Measurements from ENCODE around the gene CDKAL1.
"Not testable (repeated sequence)": the region's sequence is repeated elsewhere in the genome, so short reads cannot be mapped to it uniquely, and the experiment has no call there.

Gene CDKAL1

GRCh38 chr6:20604159-20604558 is 69.9 kb downstream of the CDKAL1 start:
- Histone ChIP-seq H3K36me3 (ENCODE audit: insufficient read depth, low read length) (no peaks in the 10 kb centered on the region), H3K9ac (ENCODE audit: low read depth, low read length) (no peak overlapping the region), H3K9me3 (replicated peaks; ENCODE audit: low read length) (no peaks in the 10 kb centered on the region), H3K4me3 (ENCODE audit: low read length) (no peak overlapping the region), H3K4me2 (ENCODE audit: low read length) (no peak overlapping the region), H3K27me3 (ENCODE audit: control insufficient read depth, insufficient read depth, low read length) (no peaks in the 10 kb centered on the region), H3K4me1 (ENCODE audit: control insufficient read depth, insufficient read depth, low read length) (no peaks in the 10 kb centered on the region)

DNA sequence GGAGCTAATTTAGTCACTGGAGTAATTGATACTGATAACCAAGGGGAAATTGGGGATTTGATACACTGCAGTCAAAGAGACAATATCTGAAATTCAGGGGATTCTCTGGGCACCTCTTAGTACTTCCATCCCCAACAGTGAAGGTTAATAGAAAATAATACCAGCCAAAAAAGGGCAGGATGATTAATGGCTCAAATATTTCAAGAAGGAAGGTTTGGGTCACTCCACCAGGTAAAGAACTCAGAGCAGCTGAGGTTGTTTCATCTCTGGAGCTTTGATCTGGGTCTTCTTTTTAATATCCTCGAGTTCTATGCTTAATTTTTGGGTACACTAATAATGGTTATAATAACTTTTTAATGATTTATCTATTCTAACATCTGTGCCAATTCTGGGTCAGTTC is 70.8 kb downstream of the CDKAL1 start:
- Histone ChIP-seq H3K4me3 (ENCODE audit: low read length) (no peak overlapping the region), H3K36me3 (ENCODE audit: insufficient read depth, low read length) (no peaks in the 10 kb centered on the region), H3K9ac (ENCODE audit: low read depth, low read length) (no peak overlapping the region), H3K9me3 (replicated peaks; ENCODE audit: low read length) (no peaks in the 10 kb centered on the region), H3K4me1 (ENCODE audit: control insufficient read depth, insufficient read depth, low read length) (no peaks in the 10 kb centered on the region), H3K27me3 (ENCODE audit: control insufficient read depth, insufficient read depth, low read length) (no peaks in the 10 kb centered on the region), H3K4me2 (ENCODE audit: low read length) (no peak overlapping the region)

GRCh38 chr6:20605581-20605980 is 71.3 kb downstream of the CDKAL1 start:
- no peaks in the 10 kb centered on the region for H3K9me3 ChIP-seq (replicated peaks; ENCODE audit: low read length)
- H3K36me3 ChIP-seq (ENCODE audit: insufficient read depth, low read length) = no peaks in the 10 kb centered on the region
- no peak overlapping the region for H3K9ac ChIP-seq (ENCODE audit: low read depth, low read length)
- H3K27me3 ChIP-seq (ENCODE audit: control insufficient read depth, insufficient read depth, low read length) = no peaks in the 10 kb centered on the region
- H3K4me1 ChIP-seq (ENCODE audit: control insufficient read depth, insufficient read depth, low read length) = no peaks in the 10 kb centered on the region
- H3K4me2 ChIP-seq (ENCODE audit: low read length) = no peak overlapping the region
- no peak overlapping the region for H3K4me3 ChIP-seq (ENCODE audit: low read length)

GRCh38 chr6:20606831-20607230 is 72.6 kb downstream of the CDKAL1 start:
- no peak overlapping the region for H3K4me3 ChIP-seq (ENCODE audit: low read length)
- H3K36me3 ChIP-seq (ENCODE audit: insufficient read depth, low read length) = no peaks in the 10 kb centered on the region
- H3K9ac ChIP-seq (ENCODE audit: low read depth, low read length) = no peak overlapping the region
- H3K4me1 ChIP-seq (ENCODE audit: control insufficient read depth, insufficient read depth, low read length) = no peaks in the 10 kb centered on the region
- H3K27me3 ChIP-seq (ENCODE audit: control insufficient read depth, insufficient read depth, low read length) = no peaks in the 10 kb centered on the region
- H3K4me2 ChIP-seq (ENCODE audit: low read length) = no peak overlapping the region
- no peaks in the 10 kb centered on the region for H3K9me3 ChIP-seq (replicated peaks; ENCODE audit: low read length)

DNA sequence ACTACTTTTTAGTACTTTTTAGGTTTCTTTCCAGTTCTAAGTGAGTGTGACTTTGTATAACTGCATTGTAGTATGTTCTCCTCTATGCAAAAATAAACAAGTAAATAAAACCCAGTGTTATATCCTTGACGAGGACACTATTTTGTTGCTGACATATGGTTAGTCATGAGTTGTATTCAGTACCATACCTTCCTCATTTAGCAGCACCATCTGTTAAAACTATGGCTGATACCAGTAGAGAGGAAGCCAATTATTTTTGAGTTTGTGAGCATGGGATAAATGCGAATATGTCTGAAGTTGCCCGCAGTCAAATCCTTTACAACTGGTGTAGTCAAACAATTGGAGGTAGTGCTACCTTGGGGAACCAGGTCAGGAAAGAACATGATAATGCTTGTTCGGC is 74.1 kb downstream of the CDKAL1 start:
- Histone ChIP-seq H3K4me2 (ENCODE audit: low read length) (no peak overlapping the region), H3K36me3 (ENCODE audit: insufficient read depth, low read length) (no peaks in the 10 kb centered on the region), H3K4me3 (ENCODE audit: low read length) (no peak overlapping the region), H3K4me1 (ENCODE audit: control insufficient read depth, insufficient read depth, low read length) (no peaks in the 10 kb centered on the region), H3K9me3 (replicated peaks; ENCODE audit: low read length) (no peaks in the 10 kb centered on the region), H3K9ac (ENCODE audit: low read depth, low read length) (no peak overlapping the region), H3K27me3 (ENCODE audit: control insufficient read depth, insufficient read depth, low read length) (no peaks in the 10 kb centered on the region)

- Histone ChIP-seq H3K4me1 (ENCODE audit: control insufficient read depth, insufficient read depth, low read length) (no peaks in the 10 kb centered on the region), H3K27me3 (ENCODE audit: control insufficient read depth, insufficient read depth, low read length) (no peaks in the 10 kb centered on the region), H3K4me3 (ENCODE audit: low read length) (no peak overlapping the region), H3K9ac (ENCODE audit: low read depth, low read length) (no peak overlapping the region), H3K4me2 (ENCODE audit: low read length) (no peak overlapping the region), H3K9me3 (replicated peaks; ENCODE audit: low read length) (no peaks in the 10 kb centered on the region), H3K36me3 (ENCODE audit: insufficient read depth, low read length) (no peaks in the 10 kb centered on the region)
Observed at GRCh38 chr6:20608905-20609304, 74.6 kb downstream of the CDKAL1 start.

DNA sequence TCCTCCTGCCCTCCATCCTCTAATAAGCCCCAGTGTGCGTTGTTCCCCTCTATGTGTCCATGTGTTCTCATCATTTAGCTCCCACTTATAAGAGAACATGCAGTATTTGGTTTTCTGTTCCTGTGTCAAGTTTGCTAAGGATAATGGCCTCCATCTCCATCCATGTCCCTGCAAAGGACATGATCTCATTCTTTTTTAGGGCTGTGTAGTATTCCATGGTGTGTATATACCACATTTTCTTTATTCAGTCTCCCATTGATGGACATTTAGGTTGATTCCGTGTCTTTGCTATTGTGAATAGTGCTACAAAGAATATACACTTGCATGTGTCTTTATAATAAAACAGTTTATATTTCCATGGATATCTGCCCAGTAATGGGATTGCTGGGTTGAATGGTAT is 75.7 kb downstream of the CDKAL1 start:
- not testable (repeated sequence) for H3K36me3 ChIP-seq (ENCODE audit: insufficient read depth, low read length); H3K4me3 ChIP-seq (ENCODE audit: low read length); H3K4me2 ChIP-seq (ENCODE audit: low read length); H3K4me1 ChIP-seq (ENCODE audit: control insufficient read depth, insufficient read depth, low read length); H3K27me3 ChIP-seq (ENCODE audit: control insufficient read depth, insufficient read depth, low read length); H3K9me3 ChIP-seq (replicated peaks; ENCODE audit: low read length); H3K9ac ChIP-seq (ENCODE audit: low read depth, low read length)

- no peaks in the 10 kb centered on the region for H3K9me3 ChIP-seq (replicated peaks; ENCODE audit: low read length)
Observed at GRCh38 chr6:20610636-20611370, 76.5 kb downstream of the CDKAL1 start.

GRCh38 chr6:20617537-20617936 is 83.3 kb downstream of the CDKAL1 start:
- H3K27me3 ChIP-seq (ENCODE audit: control insufficient read depth, insufficient read depth, low read length); H3K4me2 ChIP-seq (ENCODE audit: low read length); H3K9ac ChIP-seq (ENCODE audit: low read depth, low read length); H3K36me3 ChIP-seq (ENCODE audit: insufficient read depth, low read length); H3K4me3 ChIP-seq (ENCODE audit: low read length); H3K9me3 ChIP-seq (replicated peaks; ENCODE audit: low read length): not testable (repeated sequence)
- H3K4me1 ChIP-seq (ENCODE audit: control insufficient read depth, insufficient read depth, low read length) = peaks cover 15% of the 10 kb centered on the region

More at GRCh38 chr6:20610636-20611370, 76.5 kb downstream of the CDKAL1 start:
- Histone ChIP-seq H3K9ac (ENCODE audit: low read depth, low read length) (no peak overlapping the region), H3K4me2 (ENCODE audit: low read length) (no peak overlapping the region), H3K36me3 (ENCODE audit: insufficient read depth, low read length) (no peaks in the 10 kb centered on the region), H3K4me3 (ENCODE audit: low read length) (no peak overlapping the region), H3K4me1 (ENCODE audit: control insufficient read depth, insufficient read depth, low read length) (no peaks in the 10 kb centered on the region), H3K27me3 (ENCODE audit: control insufficient read depth, insufficient read depth, low read length) (no peaks in the 10 kb centered on the region)

DNA sequence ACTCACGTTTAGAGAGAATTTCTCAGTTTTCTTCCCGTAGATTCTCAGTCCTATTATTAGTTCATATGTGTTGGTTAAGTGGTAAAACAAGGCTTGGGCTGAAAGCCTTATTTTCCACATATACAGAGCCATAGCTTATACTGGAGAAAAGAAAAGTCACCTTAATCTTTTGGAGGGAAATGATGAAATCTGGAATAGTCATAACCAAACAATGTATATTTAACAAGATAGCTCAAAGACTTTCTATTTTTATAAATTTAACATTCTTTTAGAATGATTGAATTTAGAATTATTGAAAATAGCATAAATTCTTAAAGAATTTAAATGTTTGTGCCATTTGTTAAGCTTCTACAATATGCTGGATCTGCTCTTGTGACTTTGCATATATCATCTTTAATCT is 85.8 kb downstream of the CDKAL1 start:
- Histone ChIP-seq H3K27me3 (ENCODE audit: control insufficient read depth, insufficient read depth, low read length) (no peaks in the 10 kb centered on the region), H3K36me3 (ENCODE audit: insufficient read depth, low read length) (no peaks in the 10 kb centered on the region), H3K4me3 (ENCODE audit: low read length) (no peak overlapping the region), H3K4me1 (ENCODE audit: control insufficient read depth, insufficient read depth, low read length) (peaks cover 30% of the 10 kb centered on the region), H3K4me2 (ENCODE audit: low read length) (peak overlapping the region; percentile 32), H3K9me3 (replicated peaks; ENCODE audit: low read length) (no peaks in the 10 kb centered on the region), H3K9ac (ENCODE audit: low read depth, low read length) (no peak overlapping the region)

- Histone ChIP-seq H3K9ac (ENCODE audit: low read depth, low read length) (no peak overlapping the region), H3K4me1 (ENCODE audit: control insufficient read depth, insufficient read depth, low read length) (peaks cover 30% of the 10 kb centered on the region), H3K27me3 (ENCODE audit: control insufficient read depth, insufficient read depth, low read length) (no peaks in the 10 kb centered on the region), H3K4me3 (ENCODE audit: low read length) (no peak overlapping the region), H3K4me2 (ENCODE audit: low read length) (peak overlapping the region; percentile 23), H3K9me3 (replicated peaks; ENCODE audit: low read length) (no peaks in the 10 kb centered on the region), H3K36me3 (ENCODE audit: insufficient read depth, low read length) (no peaks in the 10 kb centered on the region)
Observed at GRCh38 chr6:20623761-20624160, 89.5 kb downstream of the CDKAL1 start.

GRCh38 chr6:20626165-20626564 is 91.9 kb downstream of the CDKAL1 start:
- no peak overlapping the region for H3K4me2 ChIP-seq (ENCODE audit: low read length)
- no peaks in the 10 kb centered on the region for H3K9me3 ChIP-seq (replicated peaks; ENCODE audit: low read length)
- no peaks in the 10 kb centered on the region for H3K36me3 ChIP-seq (ENCODE audit: insufficient read depth, low read length)
- H3K27me3 ChIP-seq (ENCODE audit: control insufficient read depth, insufficient read depth, low read length) = no peaks in the 10 kb centered on the region
- no peak overlapping the region for H3K4me3 ChIP-seq (ENCODE audit: low read length)
- no peak overlapping the region for H3K9ac ChIP-seq (ENCODE audit: low read depth, low read length)
- H3K4me1 ChIP-seq (ENCODE audit: control insufficient read depth, insufficient read depth, low read length) = peaks cover 19% of the 10 kb centered on the region
